Hematopoietic multipotent progenitor cell treated with erythropoietin and hydrocortisone succinate and interleukin-3 and kit ligand, for 15 days (in vitro differentiated cells): ENCODE results near the gene PRR16.

ENCODE experiments used
- DNase-seq: peaks from one replicate; pipeline ENCODE4 v3.0.0-alpha.2; 2015; ENCODE audit warnings: low spot score

PRR16 gene

DNA sequence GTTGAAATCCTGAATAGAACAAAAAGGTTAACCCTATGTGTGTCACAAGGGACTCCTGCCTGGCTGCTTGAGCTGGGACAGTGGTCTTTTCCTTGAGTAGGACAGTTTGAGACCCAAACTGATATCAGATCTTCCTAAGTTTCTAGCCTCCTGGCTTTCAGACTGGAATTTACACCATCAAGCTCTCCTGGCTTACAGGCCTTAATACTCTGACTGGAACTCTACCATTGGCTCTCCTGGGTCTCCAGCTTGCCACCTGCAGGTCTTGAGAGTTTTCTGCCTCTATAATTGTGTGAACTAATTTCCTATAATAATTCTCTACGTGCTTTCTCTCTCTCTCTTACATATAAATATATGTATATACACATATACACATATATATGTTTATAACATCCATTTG is 112.5 kb downstream of the PRR16 start:
- no peak for DNase-seq

GRCh38 chr5:120582635-120583034 is 118.5 kb downstream of the PRR16 start:
- no peak for DNase-seq

- no peak for DNase-seq
Measured at GRCh38 chr5:120586646-120587045, 122.5 kb downstream of the PRR16 start.

- DNase-seq: no peak
Measured at GRCh38 chr5:120591911-120592310, 127.8 kb downstream of the PRR16 start.

DNA sequence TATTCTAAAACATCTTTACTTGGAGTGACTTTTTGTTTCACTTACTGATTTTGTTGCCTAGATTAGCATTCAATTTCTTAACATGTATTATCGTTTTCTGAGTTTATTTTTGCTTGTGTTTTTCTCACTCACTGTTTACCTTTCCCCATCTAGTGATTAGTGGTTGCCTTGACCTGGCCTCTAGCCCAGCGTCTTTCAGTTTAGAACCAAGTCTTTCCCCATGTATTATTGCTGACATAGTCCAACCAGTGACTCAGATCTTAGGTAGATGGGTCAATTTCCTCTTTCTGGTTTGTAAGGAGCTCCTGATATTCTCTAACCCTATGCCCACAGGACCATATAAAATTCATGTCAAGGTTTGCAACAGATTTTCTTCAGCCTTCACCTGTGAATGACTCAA is 135.5 kb downstream of the PRR16 start:
- no peak for DNase-seq

DNA sequence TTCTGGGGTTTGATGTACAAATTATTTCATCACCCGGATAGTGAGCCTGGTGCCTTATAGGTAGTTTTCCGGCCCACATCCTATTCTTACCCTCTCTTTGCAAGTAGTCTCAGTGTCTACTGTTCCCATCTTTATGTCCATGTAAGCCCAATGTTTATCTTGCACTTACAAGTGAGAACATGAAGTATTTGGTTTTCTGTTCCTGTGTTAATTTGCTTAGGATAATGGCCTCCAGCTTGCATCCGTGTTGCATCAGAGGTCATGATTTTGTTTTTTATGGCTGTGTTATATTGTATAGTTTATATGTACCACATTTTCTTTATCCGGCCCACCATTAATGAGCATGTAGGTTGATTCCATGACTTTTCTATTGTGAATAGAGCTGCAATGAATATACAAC is 136.5 kb downstream of the PRR16 start:
- DNase-seq: no peak

GRCh38 chr5:120602033-120602432 is 137.9 kb downstream of the PRR16 start:
- DNase-seq: no peak

GRCh38 chr5:120604884-120605283 is 140.8 kb downstream of the PRR16 start:
- no peak for DNase-seq

DNA sequence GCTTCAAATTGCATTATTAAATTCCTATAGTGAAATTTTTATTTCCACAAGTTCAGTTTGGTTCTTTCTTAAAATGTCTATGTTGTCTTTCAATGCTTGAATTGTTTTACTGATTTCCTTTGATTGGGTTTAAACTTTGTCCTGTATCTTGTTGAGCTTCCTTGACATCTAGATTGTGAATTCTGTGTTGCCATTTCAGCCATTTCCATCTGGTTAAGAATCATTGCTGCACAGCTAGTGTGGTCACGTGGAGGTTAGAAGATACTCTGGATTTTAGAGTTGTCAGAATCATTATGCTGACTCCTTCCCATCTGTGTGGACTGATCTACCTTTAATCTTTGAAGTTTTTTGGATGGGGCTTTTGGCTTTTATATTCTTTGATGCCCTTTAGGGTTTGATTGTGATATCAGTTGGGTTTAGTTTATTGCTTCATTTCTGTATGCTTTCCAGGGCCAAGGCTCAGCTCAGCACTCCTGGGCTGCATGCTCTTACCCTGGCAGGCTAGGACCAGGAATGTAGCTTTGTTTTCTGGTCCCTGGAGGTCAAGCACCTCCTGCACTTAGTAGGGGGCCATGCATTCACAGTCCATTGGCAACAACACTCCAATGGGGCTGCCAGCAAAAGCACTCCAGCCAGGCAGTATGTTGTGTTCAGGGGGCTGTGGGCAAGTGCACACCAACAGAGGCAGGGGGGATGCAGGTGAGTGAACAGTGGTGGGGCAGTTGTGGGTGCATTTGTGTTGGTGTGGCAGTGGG is 141.4 kb downstream of the PRR16 start:
- DNase-seq: no peak

DNA sequence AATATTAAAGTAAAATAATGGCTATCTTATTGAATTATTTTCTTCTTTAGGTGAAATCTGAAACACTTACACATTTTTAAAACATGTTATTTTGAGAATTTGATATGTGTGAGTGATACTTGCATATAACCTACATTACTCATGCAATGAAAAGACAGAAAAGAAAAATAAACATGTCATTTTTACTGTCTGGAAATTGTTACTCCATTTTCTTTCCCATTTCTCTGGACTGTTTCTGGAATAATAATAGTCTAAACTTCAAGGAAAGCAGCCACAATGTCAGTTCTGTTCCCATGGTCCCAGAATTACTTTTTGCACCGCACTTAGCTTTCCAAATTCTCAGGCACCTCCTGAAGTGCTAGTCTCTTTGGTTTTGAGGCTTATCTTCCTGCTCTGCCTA is 145.5 kb downstream of the PRR16 start:
- no peak for DNase-seq

DNA sequence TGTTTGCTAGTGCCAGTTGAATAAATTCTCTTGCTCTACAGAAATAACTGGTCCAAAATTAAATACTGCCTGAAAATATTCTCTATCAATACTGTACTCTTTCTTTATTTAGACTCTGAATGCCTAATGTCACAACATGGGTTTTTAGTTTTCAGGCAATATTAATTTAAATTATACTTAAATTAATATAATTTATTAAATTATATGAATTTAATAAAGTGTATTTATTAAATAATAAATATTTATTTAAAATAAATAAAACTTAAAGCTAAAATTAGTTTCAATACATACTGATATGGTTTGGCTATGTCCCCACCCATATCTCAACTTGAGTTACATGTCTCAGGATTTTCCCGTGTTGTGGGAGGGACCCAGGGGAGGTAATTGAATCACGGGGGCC is 146.0 kb downstream of the PRR16 start:
- DNase-seq: no peak

- no peak for DNase-seq
Measured at GRCh38 chr5:120613729-120614128, 149.6 kb downstream of the PRR16 start.

GRCh38 chr5:120614531-120615180 is 150.6 kb downstream of the PRR16 start:
- no peak for DNase-seq

DNA sequence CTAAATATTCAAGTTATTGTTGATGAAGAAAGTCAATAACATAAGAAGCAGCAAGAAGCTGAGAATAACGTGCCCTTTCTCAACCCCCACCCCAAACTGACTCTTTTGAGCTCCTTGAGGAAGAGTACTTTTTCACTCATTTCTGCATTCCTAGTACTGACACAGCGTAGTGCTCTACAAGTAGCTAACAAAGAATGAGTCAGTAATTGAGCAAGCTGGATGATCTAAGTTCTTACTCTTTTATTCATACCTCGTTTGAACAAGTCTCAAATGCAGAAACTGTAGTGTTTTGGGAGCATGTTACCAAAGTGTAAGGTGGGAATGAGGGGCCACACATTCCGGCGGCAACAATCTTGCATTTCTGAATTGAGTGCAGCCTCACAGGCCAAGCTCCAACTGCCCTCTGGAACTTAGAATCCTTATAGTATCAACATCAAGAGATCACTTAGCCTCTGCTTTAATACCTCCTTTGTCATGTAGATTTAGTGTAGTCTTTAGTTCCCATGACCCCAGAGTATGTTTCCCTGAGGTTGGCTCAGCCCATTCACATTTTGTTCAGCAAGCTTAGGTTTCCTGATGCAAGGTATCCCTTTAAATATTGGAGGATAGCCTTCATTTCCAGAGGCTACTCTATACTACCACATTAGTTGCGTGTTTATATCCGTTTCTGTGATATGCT is 152.0 kb downstream of the PRR16 start:
- DNase-seq: no peak

GRCh38 chr5:120621339-120621738 is 157.2 kb downstream of the PRR16 start:
- DNase-seq: no peak

- DNase-seq: no peak
Measured at GRCh38 chr5:120624021-120624563, 160.0 kb downstream of the PRR16 start.

- no peak for DNase-seq
Measured at GRCh38 chr5:120628156-120628555, 164.1 kb downstream of the PRR16 start.

- DNase-seq: no peak
Measured at GRCh38 chr5:120630550-120630949, 166.4 kb downstream of the PRR16 start.

DNA sequence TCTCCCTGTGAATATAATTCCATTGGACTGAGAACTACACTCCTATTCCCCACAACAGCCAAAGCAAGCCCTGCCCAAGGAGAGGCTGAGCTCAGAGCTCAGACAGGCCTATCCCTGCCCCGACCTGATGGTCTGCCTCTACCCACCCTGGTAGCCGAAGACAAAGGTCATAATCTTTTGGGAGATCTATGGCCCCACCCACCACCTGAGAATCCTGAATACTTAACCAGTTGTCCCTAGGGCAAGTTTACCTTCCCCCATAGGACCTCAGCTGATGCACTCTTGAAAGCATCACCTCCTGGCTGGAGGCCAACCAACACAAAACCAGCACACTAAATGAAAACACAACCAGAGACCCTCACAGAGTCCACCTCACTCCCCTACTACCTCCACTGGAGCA is 167.5 kb downstream of the PRR16 start:
- no peak for DNase-seq

DNA sequence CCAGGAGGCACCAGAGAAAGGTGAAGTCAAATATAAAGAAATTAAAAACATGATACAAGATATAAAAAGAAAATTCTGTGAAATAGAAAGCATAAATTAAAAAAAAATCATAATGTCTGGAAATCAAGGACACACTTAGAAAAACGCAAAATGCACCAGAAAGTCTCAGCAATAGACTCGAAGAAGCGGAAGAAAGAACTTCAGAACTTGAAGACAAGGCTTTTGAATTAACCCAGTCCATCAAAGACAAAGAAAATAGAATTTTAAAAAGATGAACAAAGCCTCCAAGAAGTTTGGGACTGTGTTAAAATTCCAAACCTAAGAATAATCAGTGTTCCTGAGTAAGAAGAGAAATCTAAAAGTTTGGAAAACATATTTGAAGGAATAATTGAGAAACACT is 168.3 kb downstream of the PRR16 start:
- DNase-seq: no peak

DNA sequence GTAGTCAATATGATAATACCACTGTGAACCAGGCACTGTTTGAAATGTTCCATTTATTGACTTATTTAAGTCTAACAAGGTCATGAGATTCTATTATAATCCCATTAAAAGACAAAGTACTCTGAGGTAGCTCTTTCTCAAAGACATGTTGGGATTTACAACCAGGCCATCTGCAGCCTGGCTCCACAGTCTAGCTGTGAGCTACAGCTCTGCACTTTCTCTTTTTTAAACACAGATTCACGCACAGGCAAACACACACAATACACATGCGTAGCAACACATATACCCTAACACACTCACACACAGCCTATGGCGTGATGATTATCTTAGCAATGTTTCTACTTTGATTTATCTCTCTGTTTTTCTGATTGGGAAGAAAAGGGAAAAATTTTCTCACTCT is 174.3 kb downstream of the PRR16 start:
- DNase-seq: no peak

GRCh38 chr5:120640778-120641177 is 176.7 kb downstream of the PRR16 start:
- DNase-seq: no peak

GRCh38 chr5:120644516-120644915 is 180.4 kb downstream of the PRR16 start:
- DNase-seq: no peak
